Panc1 (cell line): Measurements from ENCODE around the gene SAMD14. TPM values are rescaled to one million over a fixed set of nuclear protein-coding genes. Genes with fewer than 3 reads are reported as not detected.

Experiments used
- ATAC-seq: fragments of 200-7000 bp; cut with Tn5 transposase; 2 replicates; pipeline ENCODE4 v1.9.1; 2020; ENCODE audit warnings: mild to moderate bottlenecking, moderate library complexity
- BruUV-seq: library from RNA; stranded (reverse); fragments of 400-500 nt; replicated peaks from 2 replicates; lab custom pipeline; 2021; lab: Mats Ljungman, UMichigan
- CTCF ChIA-PET: fragments of 300-600 bp; sonication (Branson Sonifier 250); formaldehyde crosslinking; loops from one replicate; lab custom pipeline; 2022; ENCODE audit warnings: antibody characterized with exemption; lab: Charles Lee
- POLR2A ChIA-PET: fragments of 300-600 bp; sonication (Branson Sonifier 250); formaldehyde crosslinking; loops from one replicate; lab custom pipeline; 2022; ENCODE audit warnings: antibody characterized with exemption; lab: Charles Lee
- DNase-seq: peaks from one replicate; pipeline ENCODE4 v3.0.0-alpha.2; 2010; ENCODE audit warnings: low read depth, low spot score
- H3K27ac ChIP-seq: 2 replicates; pipeline ENCODE4 v1.5.1; 2011; ENCODE audit warnings: mild to moderate bottlenecking, low read length, inconsistent platforms
- H3K27me3 ChIP-seq: fragments of 200-500 bp; sonication (Bioruptor generic); 2 replicates; pipeline ENCODE4 v1.6.0; 2014; ENCODE audit warnings: low read length, inconsistent platforms; ENCODE audit not compliant: control insufficient read depth, insufficient read depth
- H3K36me3 ChIP-seq: fragments of 200-500 bp; sonication (Bioruptor generic); 2 replicates; pipeline ENCODE4 v1.5.1; 2014; ENCODE audit warnings: inconsistent platforms, mild to moderate bottlenecking, low read length, moderate library complexity; ENCODE audit not compliant: control insufficient read depth, insufficient read depth
- H3K4me1 ChIP-seq: 2 replicates; pipeline ENCODE4 v1.5.1; 2011; ENCODE audit warnings: inconsistent platforms, mild to moderate bottlenecking, low read length, moderate library complexity; ENCODE audit not compliant: control insufficient read depth, insufficient read depth
- H3K4me3 ChIP-seq, 2 experiments: 2 replicates each; pipeline ENCODE4 v1.5.1; 2011 to 2012; ENCODE audit warnings: low read depth in 2 of 2, low read length in 2 of 2, mild to moderate bottlenecking in 2 of 2, inconsistent platforms in 1 of 2, moderate library complexity in 1 of 2
- H3K9me3 ChIP-seq: fragments of 200-500 bp; sonication (Bioruptor generic); 2 replicates; pipeline ENCODE4 v1.5.1; 2014; ENCODE audit warnings: low read depth, mild to moderate bottlenecking, inconsistent platforms, low read length, moderate library complexity; ENCODE audit not compliant: control insufficient read depth, insufficient read depth
- CTCF ChIP-seq: fragments of 450-650 bp; IDR thresholded peaks from 2 replicates; pipeline ENCODE4 v1.5.1; 2017; ENCODE audit warnings: mild to moderate bottlenecking
- POLR2AphosphoS5 ChIP-seq: IDR thresholded peaks from 2 replicates; pipeline ENCODE4 v1.6.1; 2012; ENCODE audit warnings: mild to moderate bottlenecking, low read depth, low read length, moderate library complexity
- SIN3A ChIP-seq: IDR thresholded peaks from 2 replicates; pipeline ENCODE4 v1.6.1; 2012; ENCODE audit warnings: low read depth, mild to moderate bottlenecking, low read length, moderate library complexity, borderline replicate concordance; ENCODE audit not compliant: insufficient read depth
- TCF7L2 ChIP-seq: IDR thresholded peaks from 2 replicates; pipeline ENCODE4 v1.6.1; 2011; ENCODE audit warnings: mild to moderate bottlenecking, low read depth, low read length, inconsistent platforms
- in situ Hi-C: cut with HindIII; loops from 2 replicates; pipeline ENCODE4 v1.10.0; 2016; ENCODE audit warnings: low sequenced_read_pairs, low pct_unique_long_range_greater_than_20kb
- intact Hi-C: fragments of 100-400 bp; cut with micrococcal nuclease; formaldehyde crosslinking; loops from one replicate; pipeline ENCODE4 v1.10.0; 2022; ENCODE audit not compliant: unreplicated experiment
- total RNA-seq: library from RNA; stranded (reverse); gene quantifications from one replicate; pipeline ENCODE4 v1.2.1, GENCODE V29; 2021; ENCODE audit not compliant: unreplicated experiment
- TF ChIP-seq, protein P1 (sequence below), 2 experiments: IDR thresholded peaks; 2 replicates each; pipeline ENCODE4 v1.6.1; 2011 to 2012; ENCODE audit warnings: low read depth in 2 of 2, control low read depth in 1 of 2, low read length in 1 of 2, mild to moderate bottlenecking in 1 of 2, moderate library complexity in 1 of 2; ENCODE audit not compliant: insufficient read depth in 1 of 2

SAMD14 gene
- total RNA-seq, 1 experiment from 2014 or later: 6.9 TPM

GRCh38 chr17:50139950-50140885 is 10.3 kb upstream of the SAMD14 start:
- DNase-seq (no peak), ATAC-seq (peak; percentile 89)
- no peak overlapping the region; the same call in 1 of the 2 replicates for H3K27ac ChIP-seq
- TF ChIP-seq SIN3A: no peak
- TF ChIP-seq TCF7L2: no peak
- TF ChIP-seq POLR2AphosphoS5: peak; percentile 35; the same call in 1 of the 2 replicates
- TF ChIP-seq, protein P1, sequence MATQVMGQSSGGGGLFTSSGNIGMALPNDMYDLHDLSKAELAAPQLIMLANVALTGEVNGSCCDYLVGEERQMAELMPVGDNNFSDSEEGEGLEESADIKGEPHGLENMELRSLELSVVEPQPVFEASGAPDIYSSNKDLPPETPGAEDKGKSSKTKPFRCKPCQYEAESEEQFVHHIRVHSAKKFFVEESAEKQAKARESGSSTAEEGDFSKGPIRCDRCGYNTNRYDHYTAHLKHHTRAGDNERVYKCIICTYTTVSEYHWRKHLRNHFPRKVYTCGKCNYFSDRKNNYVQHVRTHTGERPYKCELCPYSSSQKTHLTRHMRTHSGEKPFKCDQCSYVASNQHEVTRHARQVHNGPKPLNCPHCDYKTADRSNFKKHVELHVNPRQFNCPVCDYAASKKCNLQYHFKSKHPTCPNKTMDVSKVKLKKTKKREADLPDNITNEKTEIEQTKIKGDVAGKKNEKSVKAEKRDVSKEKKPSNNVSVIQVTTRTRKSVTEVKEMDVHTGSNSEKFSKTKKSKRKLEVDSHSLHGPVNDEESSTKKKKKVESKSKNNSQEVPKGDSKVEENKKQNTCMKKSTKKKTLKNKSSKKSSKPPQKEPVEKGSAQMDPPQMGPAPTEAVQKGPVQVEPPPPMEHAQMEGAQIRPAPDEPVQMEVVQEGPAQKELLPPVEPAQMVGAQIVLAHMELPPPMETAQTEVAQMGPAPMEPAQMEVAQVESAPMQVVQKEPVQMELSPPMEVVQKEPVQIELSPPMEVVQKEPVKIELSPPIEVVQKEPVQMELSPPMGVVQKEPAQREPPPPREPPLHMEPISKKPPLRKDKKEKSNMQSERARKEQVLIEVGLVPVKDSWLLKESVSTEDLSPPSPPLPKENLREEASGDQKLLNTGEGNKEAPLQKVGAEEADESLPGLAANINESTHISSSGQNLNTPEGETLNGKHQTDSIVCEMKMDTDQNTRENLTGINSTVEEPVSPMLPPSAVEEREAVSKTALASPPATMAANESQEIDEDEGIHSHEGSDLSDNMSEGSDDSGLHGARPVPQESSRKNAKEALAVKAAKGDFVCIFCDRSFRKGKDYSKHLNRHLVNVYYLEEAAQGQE (IDR thresholded peaks at IDR 0.05; ENCODE audit: insufficient read depth in 1 of 2, low read depth in 2 of 2, low read length in 1 of 2): no peak
- TF ChIP-seq CTCF: peak; percentile 98
- no peaks in the 10 kb centered on the region for H3K9me3 ChIP-seq
- H3K27me3 ChIP-seq: no peaks in the 10 kb centered on the region
- ChIA-PET CTCF (interaction anchor here (0.5 to 0.6 kb wide), 2 partner anchors 20 to 897 kb away, joined by 3 to 6 read pairs; no protein-coding TSS in a partner anchor), POLR2A (interaction anchor here (0.6 to 1.2 kb wide), 2 partner anchors 10 to 12 kb away, joined by 3 to 12 read pairs; partner anchors contain the start of gene PPP1R9B)
- no peak overlapping the region for H3K4me3 ChIP-seq
- H3K36me3 ChIP-seq: peaks cover 27% of the 10 kb centered on the region
- H3K4me1 ChIP-seq: peaks cover 6% of the 10 kb centered on the region; the same call in 1 of the 2 replicates
- BruUV-seq: no TSS peak
- in situ Hi-C loops: no loop called here
- intact Hi-C loops: loop anchor here (1.0 kb wide), 1 partner anchor 21 kb away; no protein-coding TSS in a partner anchor

DNA sequence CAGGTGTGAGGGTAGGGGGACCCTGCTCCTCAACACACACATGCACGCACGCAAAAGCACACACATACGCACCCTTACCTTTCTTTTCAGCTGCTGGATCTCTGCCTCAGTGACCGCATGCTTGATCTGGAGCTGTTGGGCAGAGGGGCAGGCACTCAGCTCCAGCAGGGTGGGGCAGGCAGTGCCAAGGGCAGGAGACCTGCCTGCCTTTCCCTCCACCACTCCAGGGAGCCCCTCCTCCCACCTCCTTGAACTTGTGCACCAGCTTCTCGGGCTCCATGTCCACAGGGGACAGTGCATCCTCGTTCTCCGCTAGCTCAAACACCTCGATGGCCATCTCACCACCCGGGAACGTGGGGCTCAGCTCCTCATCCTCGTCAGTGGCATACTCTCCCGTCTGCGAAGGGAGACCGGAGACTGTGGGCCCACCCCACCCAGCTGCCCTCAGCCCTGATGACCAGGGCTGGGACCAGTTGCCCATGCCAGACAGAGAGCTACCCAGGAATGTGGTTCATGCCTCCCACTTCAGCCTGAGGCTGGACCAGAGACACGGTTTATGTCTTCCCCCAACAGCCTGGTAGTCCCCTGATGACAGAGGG is 9.3 kb upstream of the SAMD14 start:
- CTCF ChIA-PET: no interaction called here
- ATAC-seq: no peak
- no peak overlapping the region for H3K27ac ChIP-seq
- no peaks in the 10 kb centered on the region for H3K27me3 ChIP-seq
- peaks cover 7% of the 10 kb centered on the region for H3K4me1 ChIP-seq
- H3K36me3 ChIP-seq: peaks cover 25% of the 10 kb centered on the region
- DNase-seq: no peak
- no peak for TF ChIP-seq POLR2AphosphoS5
- TF ChIP-seq CTCF: no peak
- TF ChIP-seq SIN3A: no peak
- no peak for TF ChIP-seq TCF7L2
- TF ChIP-seq, protein P1 (IDR thresholded peaks at IDR 0.05; ENCODE audit: insufficient read depth in 1 of 2, low read depth in 2 of 2, low read length in 1 of 2): no peak
- BruUV-seq: no TSS peak
- H3K9me3 ChIP-seq: no peaks in the 10 kb centered on the region
- in situ Hi-C loops: no loop called here
- H3K4me3 ChIP-seq: no peak overlapping the region
- intact Hi-C loops: no loop called here
- POLR2A ChIA-PET: interaction anchor here (0.6 to 1.2 kb wide), 3 partner anchors 11 to 108 kb away, joined by 3 to 15 read pairs (median 12); partner anchors contain the start of gene PPP1R9B
